ENCODE measurements around the gene FASTKD2.

Gene FASTKD2

DNA sequence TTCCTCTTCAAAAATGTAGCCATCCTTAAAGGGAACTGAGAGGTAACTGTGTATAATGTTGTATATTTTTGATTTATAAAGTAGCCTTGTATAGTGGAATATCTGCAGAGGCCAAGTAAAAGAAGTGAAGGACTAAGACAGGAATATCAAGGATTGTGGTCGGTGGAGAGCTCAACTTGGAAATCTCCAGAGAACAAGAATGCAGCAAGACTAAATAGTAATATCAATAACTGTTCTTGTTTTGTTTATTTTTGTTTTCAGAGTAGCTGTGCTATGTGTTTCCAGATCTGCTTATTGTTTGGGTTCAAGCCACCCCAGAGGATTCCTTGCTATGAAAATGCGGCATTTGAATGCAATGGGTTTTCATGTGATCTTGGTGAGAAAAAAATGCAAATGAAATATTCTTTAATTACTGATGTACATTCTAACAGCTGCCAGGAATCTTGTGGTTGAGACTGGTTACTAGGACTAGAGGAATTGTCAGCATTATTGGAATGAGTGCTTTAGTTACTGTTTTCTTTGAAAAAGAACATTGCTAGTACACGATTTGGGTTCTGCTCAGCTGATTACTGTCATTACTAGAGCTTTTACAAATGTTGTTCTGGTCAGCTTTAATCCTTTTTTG, 25.0 kb downstream of the FASTKD2 start (continued):
- no peak for TF ChIP-seq ZNF426 (tag by site-specific recombination; IDR thresholded peaks at IDR 0.05)
- TF ChIP-seq, protein P1, sequence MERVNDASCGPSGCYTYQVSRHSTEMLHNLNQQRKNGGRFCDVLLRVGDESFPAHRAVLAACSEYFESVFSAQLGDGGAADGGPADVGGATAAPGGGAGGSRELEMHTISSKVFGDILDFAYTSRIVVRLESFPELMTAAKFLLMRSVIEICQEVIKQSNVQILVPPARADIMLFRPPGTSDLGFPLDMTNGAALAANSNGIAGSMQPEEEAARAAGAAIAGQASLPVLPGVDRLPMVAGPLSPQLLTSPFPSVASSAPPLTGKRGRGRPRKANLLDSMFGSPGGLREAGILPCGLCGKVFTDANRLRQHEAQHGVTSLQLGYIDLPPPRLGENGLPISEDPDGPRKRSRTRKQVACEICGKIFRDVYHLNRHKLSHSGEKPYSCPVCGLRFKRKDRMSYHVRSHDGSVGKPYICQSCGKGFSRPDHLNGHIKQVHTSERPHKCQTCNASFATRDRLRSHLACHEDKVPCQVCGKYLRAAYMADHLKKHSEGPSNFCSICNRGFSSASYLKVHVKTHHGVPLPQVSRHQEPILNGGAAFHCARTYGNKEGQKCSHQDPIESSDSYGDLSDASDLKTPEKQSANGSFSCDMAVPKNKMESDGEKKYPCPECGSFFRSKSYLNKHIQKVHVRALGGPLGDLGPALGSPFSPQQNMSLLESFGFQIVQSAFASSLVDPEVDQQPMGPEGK (tag by site-specific recombination; IDR thresholded peaks at IDR 0.05): no peak
- TF ChIP-seq, protein P2, sequence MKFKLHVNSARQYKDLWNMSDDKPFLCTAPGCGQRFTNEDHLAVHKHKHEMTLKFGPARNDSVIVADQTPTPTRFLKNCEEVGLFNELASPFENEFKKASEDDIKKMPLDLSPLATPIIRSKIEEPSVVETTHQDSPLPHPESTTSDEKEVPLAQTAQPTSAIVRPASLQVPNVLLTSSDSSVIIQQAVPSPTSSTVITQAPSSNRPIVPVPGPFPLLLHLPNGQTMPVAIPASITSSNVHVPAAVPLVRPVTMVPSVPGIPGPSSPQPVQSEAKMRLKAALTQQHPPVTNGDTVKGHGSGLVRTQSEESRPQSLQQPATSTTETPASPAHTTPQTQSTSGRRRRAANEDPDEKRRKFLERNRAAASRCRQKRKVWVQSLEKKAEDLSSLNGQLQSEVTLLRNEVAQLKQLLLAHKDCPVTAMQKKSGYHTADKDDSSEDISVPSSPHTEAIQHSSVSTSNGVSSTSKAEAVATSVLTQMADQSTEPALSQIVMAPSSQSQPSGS (tag by site-specific recombination; IDR thresholded peaks at IDR 0.05; ENCODE audit: low read depth): no peak

DNA sequence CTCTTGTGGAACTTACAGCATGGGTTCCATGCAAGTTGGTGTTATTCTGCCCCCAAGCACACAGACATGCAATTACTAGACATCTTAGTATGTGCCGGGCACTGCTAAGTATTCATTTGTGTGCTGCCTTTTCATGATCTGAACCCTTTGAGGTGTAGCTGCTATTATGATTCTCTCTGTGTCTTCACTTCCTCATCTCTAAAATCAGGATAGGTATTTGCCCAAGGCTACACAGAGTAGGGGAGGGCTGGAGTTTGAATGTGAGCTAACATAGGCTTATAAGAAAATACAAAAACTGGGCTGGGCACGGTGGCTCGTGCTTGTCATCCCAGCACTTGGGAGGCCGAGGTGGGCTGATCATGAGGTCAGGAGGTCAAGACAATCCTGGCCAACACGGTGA, 27.2 kb downstream of the FASTKD2 start:
- Histone ChIP-seq H3K27ac (ENCODE audit: extremely low read depth, low read depth, low read length) (no peak overlapping the region), H3K9me3 (ENCODE audit: control insufficient read depth, insufficient read depth, low read depth, low read length) (no peaks in the 10 kb centered on the region), H3K4me1 (ENCODE audit: control insufficient read depth, insufficient read depth, low read length) (no peaks in the 10 kb centered on the region), H3K4me3 (ENCODE audit: low read depth, low read length) (no peak overlapping the region), H3K36me3 (ENCODE audit: control insufficient read depth in 2 of 2, insufficient read depth in 1 of 2, low read length in 2 of 2) (peaks cover 31 to 59% of the 10 kb centered on the region in 2 experiments)
- TF ChIP-seq ZNF704 (tag by site-specific recombination; IDR thresholded peaks at IDR 0.05): no peak
- TF ChIP-seq ZSCAN23 (tag by site-specific recombination; IDR thresholded peaks at IDR 0.05): no peak
- TF ChIP-seq ZFP3 (tag by site-specific recombination; IDR thresholded peaks at IDR 0.05; ENCODE audit: low read depth): no peak
- TF ChIP-seq ZNF548 (tag by site-specific recombination; IDR thresholded peaks at IDR 0.05): no peak
- TF ChIP-seq ZNF211 (tag by site-specific recombination; IDR thresholded peaks at IDR 0.05; ENCODE audit: low read depth): no peak
- CTCF ChIA-PET: interaction anchor here (0.9 to 3.2 kb wide), 5 partner anchors 8 to 681 kb away, joined by 4 to 11 read pairs (median 8); no protein-coding TSS in a partner anchor
- POLR2A ChIA-PET: interaction anchor here (0.6 kb wide), 1 partner anchor 249 kb away, joined by 3 read pairs; no protein-coding TSS in a partner anchor

GRCh38 chr2:206797376-206797775, 32.0 kb downstream of the FASTKD2 start:
- POLR2A ChIA-PET: no interaction called here
- no peak overlapping the region for H3K4me3 ChIP-seq (ENCODE audit: low read depth, low read length)
- H3K9me3 ChIP-seq (ENCODE audit: control insufficient read depth, insufficient read depth, low read depth, low read length): no peaks in the 10 kb centered on the region
- CTCF ChIA-PET: interaction anchor here (0.6 to 1.2 kb wide), 7 partner anchors 13 to 706 kb away, joined by 3 read pairs; no protein-coding TSS in a partner anchor
- H3K4me1 ChIP-seq (ENCODE audit: control insufficient read depth, insufficient read depth, low read length): no peaks in the 10 kb centered on the region
- no peak for TF ChIP-seq ZNF311 (tag by site-specific recombination; IDR thresholded peaks at IDR 0.05; ENCODE audit: borderline replicate concordance)
- TF ChIP-seq ZNF112 (tag by site-specific recombination; IDR thresholded peaks at IDR 0.05): no peak
- no peak for TF ChIP-seq KLF9 (tag by site-specific recombination; IDR thresholded peaks at IDR 0.05; ENCODE audit: low read depth)
- peaks cover 11 to 13% of the 10 kb centered on the region in 2 experiments; a peak in 2 of 3 replicates for H3K36me3 ChIP-seq (ENCODE audit: control insufficient read depth in 2 of 2, insufficient read depth in 1 of 2, low read length in 2 of 2)
- H3K27ac ChIP-seq (ENCODE audit: extremely low read depth, low read depth, low read length): no peak overlapping the region

DNA sequence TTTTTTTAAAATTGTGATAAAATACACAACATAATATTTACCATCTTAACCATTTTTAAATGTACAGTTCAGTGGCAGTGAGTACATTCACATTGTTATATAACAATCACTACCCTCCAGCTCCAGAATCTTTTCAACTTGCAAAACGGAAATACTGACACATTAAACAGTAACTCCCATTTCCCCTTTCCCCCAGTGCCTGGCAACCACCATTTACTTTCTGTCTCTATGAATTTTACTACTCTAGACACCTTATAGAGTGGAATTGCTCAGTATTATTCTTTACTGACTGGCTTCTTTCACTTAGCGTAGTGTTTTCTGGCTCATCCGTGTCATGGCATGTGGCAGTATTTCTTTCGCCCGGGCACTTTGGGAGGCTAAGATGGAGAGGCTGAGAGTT, 32.6 kb downstream of the FASTKD2 start:
- no peaks in the 10 kb centered on the region for H3K4me1 ChIP-seq (ENCODE audit: control insufficient read depth, insufficient read depth, low read length)
- peaks cover 8% of the 10 kb centered on the region in 2 experiments; a peak in 2 of 3 replicates for H3K36me3 ChIP-seq (ENCODE audit: control insufficient read depth in 2 of 2, insufficient read depth in 1 of 2, low read length in 2 of 2)
- ChIA-PET CTCF (interaction anchor here (0.6 to 1.2 kb wide), 4 partner anchors 13 to 705 kb away, joined by 3 read pairs; no protein-coding TSS in a partner anchor), POLR2A (no interaction called here)
- H3K4me3 ChIP-seq (ENCODE audit: low read depth, low read length): no peak overlapping the region
- H3K27ac ChIP-seq (ENCODE audit: extremely low read depth, low read depth, low read length): no peak overlapping the region
- no peaks in the 10 kb centered on the region for H3K9me3 ChIP-seq (ENCODE audit: control insufficient read depth, insufficient read depth, low read depth, low read length)
- TF ChIP-seq ZNF350 (tag by site-specific recombination; IDR thresholded peaks at IDR 0.05) (no peak), ZNF18 (tag by site-specific recombination; IDR thresholded peaks at IDR 0.05) (no peak), ZNF514 (tag by site-specific recombination; IDR thresholded peaks at IDR 0.05) (no peak), ZNF133 (tag by site-specific recombination; IDR thresholded peaks at IDR 0.05) (no peak), KLF16 (tag by site-specific recombination; IDR thresholded peaks at IDR 0.05) (no peak), ZBTB17 (tag by site-specific recombination; IDR thresholded peaks at IDR 0.05) (no peak), KLF1 (tag by site-specific recombination; IDR thresholded peaks at IDR 0.05) (no peak), ZNF626 (tag by site-specific recombination; IDR thresholded peaks at IDR 0.05) (no peak), ZXDB (tag by site-specific recombination; IDR thresholded peaks at IDR 0.05) (no peak)
- TF ChIP-seq, protein P3, sequence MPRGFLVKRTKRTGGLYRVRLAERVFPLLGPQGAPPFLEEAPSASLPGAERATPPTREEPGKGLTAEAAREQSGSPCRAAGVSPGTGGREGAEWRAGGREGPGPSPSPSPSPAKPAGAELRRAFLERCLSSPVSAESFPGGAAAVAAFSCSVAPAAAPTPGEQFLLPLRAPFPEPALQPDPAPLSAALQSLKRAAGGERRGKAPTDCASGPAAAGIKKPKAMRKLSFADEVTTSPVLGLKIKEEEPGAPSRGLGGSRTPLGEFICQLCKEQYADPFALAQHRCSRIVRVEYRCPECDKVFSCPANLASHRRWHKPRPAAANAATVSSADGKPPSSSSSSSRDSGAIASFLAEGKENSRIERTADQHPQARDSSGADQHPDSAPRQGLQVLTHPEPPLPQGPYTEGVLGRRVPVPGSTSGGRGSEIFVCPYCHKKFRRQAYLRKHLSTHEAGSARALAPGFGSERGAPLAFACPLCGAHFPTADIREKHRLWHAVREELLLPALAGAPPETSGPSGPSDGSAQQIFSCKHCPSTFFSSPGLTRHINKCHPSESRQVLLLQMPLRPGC (tag by site-specific recombination; IDR thresholded peaks at IDR 0.05): no peak
